Measurements from ENCODE around the gene ARHGEF37. TPM values are rescaled to one million over a fixed set of nuclear protein-coding genes. Genes with fewer than 3 reads are reported as not detected.

Gene ARHGEF37
- total and polyA plus RNA-seq, 2 of the 8 experiments (the other 6 are each of a cell fraction or from before 2014, with no cell fraction given) = 0.21 to 0.48 TPM

- TF ChIP-seq SIX5 (IDR thresholded peaks at IDR 0.05; ENCODE audit: low read depth, low read length) = no peak
- no peak for TF ChIP-seq ATF3 (IDR thresholded peaks at IDR 0.05; ENCODE audit: insufficient read depth, low read depth, low read length)
- TF ChIP-seq MAX (IDR thresholded peaks at IDR 0.05) = no peak
- TF ChIP-seq SP4 (IDR thresholded peaks at IDR 0.05; ENCODE audit: low read length) = no peak
These were observed 59.2 kb downstream of the ARHGEF37 start (continued) for GRCh38 chr5:149640350-149640999.
